Smooth muscle cell (in vitro differentiated cells): ENCODE data around the gene ICA1L. TPM values are rescaled to one million over a fixed set of nuclear protein-coding genes. Genes with fewer than 3 reads are reported as not detected.

Experiments
- DNase-seq: peaks from one replicate; lab custom pipeline; 2025; ENCODE audit not compliant: unreplicated experiment; lab: John Stamatoyannopoulos, UW
- H2AFZ ChIP-seq: fragments of 200-600 bp; sonication (generic); 2 replicates; pipeline ENCODE4 v1.6.0; 2016; ENCODE audit warnings: antibody characterized with exemption, low read depth, mild to moderate bottlenecking
- H3F3A ChIP-seq: fragments of 200-600 bp; sonication (generic); 2 replicates; pipeline ENCODE4 v1.6.0; 2017; ENCODE audit warnings: antibody characterized with exemption, low read depth
- H3K27ac ChIP-seq: fragments of 200-600 bp; sonication (generic); 2 replicates; pipeline ENCODE4 v1.5.1; 2016; ENCODE audit warnings: low read depth, mild to moderate bottlenecking
- H3K27me3 ChIP-seq: fragments of 200-600 bp; sonication (generic); 2 replicates; pipeline ENCODE4 v1.6.1; 2016; ENCODE audit warnings: low read depth, mild to moderate bottlenecking
- H3K36me3 ChIP-seq: fragments of 200-600 bp; sonication (generic); 2 replicates; pipeline ENCODE4 v1.5.1; 2016; ENCODE audit warnings: low read depth
- H3K4me1 ChIP-seq: fragments of 200-600 bp; sonication (generic); 2 replicates; pipeline ENCODE4 v1.5.1; 2016; ENCODE audit warnings: low read depth
- H3K4me2 ChIP-seq: fragments of 200-600 bp; sonication (generic); 2 replicates; pipeline ENCODE4 v1.6.0; 2016; ENCODE audit warnings: mild to moderate bottlenecking
- H3K4me3 ChIP-seq: fragments of 200-600 bp; sonication (generic); 2 replicates; pipeline ENCODE4 v1.5.1; 2016; ENCODE audit warnings: mild to moderate bottlenecking
- H3K79me2 ChIP-seq: fragments of 200-600 bp; sonication (generic); 2 replicates; pipeline ENCODE4 v1.6.0; 2016; ENCODE audit warnings: low read depth, mild to moderate bottlenecking
- H3K9ac ChIP-seq: fragments of 200-600 bp; sonication (generic); 2 replicates; pipeline ENCODE4 v1.6.0; 2016; ENCODE audit warnings: low read depth
- H3K9me3 ChIP-seq: fragments of 200-600 bp; sonication (generic); replicated peaks from 2 replicates; pipeline ENCODE4 v1.5.1; 2016; ENCODE audit warnings: low read depth
- H4K20me1 ChIP-seq: fragments of 200-600 bp; sonication (generic); 2 replicates; pipeline ENCODE4 v1.6.0; 2016; ENCODE audit warnings: low read depth
- WGBS: methylation state at CpG from one replicate; pipeline ENCODE4 v1.1.7; 2016; ENCODE audit warnings: low lambda C conversion rate; 5-methylcytosine and 5-hydroxymethylcytosine counted together
- polyA plus RNA-seq: library from polyadenylated mRNA; unstranded; fragments of >200 nt; fragmentation: Nextera tagmentation; extraction: Ambion mirVana; gene quantifications from 2 replicates; pipeline ENCODE4 v1.2.1, GENCODE V29; 2016
- total RNA-seq: library from RNA; depleted of rRNA; stranded (reverse); fragments of >200 nt; gene quantifications from 2 replicates; pipeline ENCODE4 v1.2.3, GENCODE V29; 2014
- TF ChIP-seq, protein P1 (sequence below): fragments of 200-600 bp; sonication (generic); IDR thresholded peaks from 2 replicates; pipeline ENCODE4 v1.5.1; 2017; ENCODE audit warnings: borderline replicate concordance, mild to moderate bottlenecking, antibody characterized with exemption; ENCODE audit not compliant: insufficient read depth, poor library complexity, severe bottlenecking

ICA1L gene
- total and polyA plus RNA-seq, 2 experiments from 2014 or later: 0.66 to 5.8 TPM

DNA sequence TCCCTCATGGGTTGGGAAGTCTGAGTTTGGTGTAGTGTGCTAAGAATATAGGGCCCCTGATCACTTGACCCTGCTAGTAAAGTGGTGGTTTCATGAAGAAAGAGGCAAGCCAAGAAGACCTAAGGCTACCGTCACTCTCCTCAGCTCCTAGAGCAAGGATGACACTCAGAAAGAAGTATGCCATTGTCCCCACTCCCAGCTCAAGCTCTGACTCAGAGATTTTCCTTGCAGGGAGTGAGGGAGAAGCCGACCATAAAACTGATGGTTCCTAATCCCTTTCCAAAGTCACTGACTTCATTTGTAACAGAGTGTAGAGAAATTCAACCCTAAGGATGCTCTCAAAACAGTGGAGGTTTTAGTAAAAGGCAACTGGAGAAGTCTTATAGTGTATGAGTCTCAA is 80.9 kb downstream of the ICA1L start:
- H3K4me3 ChIP-seq: no peak overlapping the region
- TF ChIP-seq, protein P1, sequence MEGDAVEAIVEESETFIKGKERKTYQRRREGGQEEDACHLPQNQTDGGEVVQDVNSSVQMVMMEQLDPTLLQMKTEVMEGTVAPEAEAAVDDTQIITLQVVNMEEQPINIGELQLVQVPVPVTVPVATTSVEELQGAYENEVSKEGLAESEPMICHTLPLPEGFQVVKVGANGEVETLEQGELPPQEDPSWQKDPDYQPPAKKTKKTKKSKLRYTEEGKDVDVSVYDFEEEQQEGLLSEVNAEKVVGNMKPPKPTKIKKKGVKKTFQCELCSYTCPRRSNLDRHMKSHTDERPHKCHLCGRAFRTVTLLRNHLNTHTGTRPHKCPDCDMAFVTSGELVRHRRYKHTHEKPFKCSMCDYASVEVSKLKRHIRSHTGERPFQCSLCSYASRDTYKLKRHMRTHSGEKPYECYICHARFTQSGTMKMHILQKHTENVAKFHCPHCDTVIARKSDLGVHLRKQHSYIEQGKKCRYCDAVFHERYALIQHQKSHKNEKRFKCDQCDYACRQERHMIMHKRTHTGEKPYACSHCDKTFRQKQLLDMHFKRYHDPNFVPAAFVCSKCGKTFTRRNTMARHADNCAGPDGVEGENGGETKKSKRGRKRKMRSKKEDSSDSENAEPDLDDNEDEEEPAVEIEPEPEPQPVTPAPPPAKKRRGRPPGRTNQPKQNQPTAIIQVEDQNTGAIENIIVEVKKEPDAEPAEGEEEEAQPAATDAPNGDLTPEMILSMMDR: no peak
- no peak overlapping the region for H3K9ac ChIP-seq
- H2AFZ ChIP-seq: no peak overlapping the region
- H3K27ac ChIP-seq: peak overlapping the region; percentile 49
- no peaks in the 10 kb centered on the region for H3K36me3 ChIP-seq
- no peaks in the 10 kb centered on the region for H4K20me1 ChIP-seq
- peak overlapping the region; percentile 28 for H3K4me2 ChIP-seq
- H3F3A ChIP-seq: peaks cover 8% of the 10 kb centered on the region
- WGBS: 0% methylated on average over 2 of the region's 2 CpGs
- H3K4me1 ChIP-seq: peaks cover 14% of the 10 kb centered on the region
- no peak for DNase-seq
- H3K27me3 ChIP-seq: no peaks in the 10 kb centered on the region
- H3K79me2 ChIP-seq: no peaks in the 10 kb centered on the region
- no peaks in the 10 kb centered on the region for H3K9me3 ChIP-seq

DNA sequence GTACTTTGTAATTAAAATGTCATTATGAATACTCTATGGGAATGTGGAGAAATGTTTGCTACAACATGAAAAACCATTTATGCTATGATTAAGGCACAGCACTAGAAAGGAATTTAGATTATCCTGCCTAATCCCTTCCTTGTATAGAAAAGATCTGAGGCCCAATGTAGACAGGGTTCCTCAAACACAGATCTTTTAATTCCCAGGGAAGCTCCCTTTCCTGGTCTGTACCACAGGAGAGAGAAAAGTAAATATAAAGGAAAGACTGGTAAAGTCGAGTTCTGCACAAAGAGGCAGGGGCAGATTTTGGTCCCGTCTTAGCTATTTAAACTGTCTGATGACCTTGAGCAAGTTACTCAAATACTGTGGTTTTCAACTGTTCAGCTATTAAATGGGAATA is 84.7 kb downstream of the ICA1L start:
- H3K36me3 ChIP-seq: no peaks in the 10 kb centered on the region
- H3K9ac ChIP-seq: no peak overlapping the region
- H3K27ac ChIP-seq: peak overlapping the region; percentile 43
- no peak overlapping the region for H2AFZ ChIP-seq
- peaks cover 8% of the 10 kb centered on the region for H3F3A ChIP-seq
- no peak for DNase-seq
- no peaks in the 10 kb centered on the region for H4K20me1 ChIP-seq
- WGBS: 34% methylated on average over 2 of the region's 2 CpGs
- no peaks in the 10 kb centered on the region for H3K9me3 ChIP-seq
- H3K79me2 ChIP-seq: no peaks in the 10 kb centered on the region
- H3K27me3 ChIP-seq: no peaks in the 10 kb centered on the region
- H3K4me1 ChIP-seq: peaks cover 14% of the 10 kb centered on the region
- peak overlapping the region; percentile 31 for H3K4me2 ChIP-seq
- TF ChIP-seq, protein P1: no peak
- H3K4me3 ChIP-seq: no peak overlapping the region

DNA sequence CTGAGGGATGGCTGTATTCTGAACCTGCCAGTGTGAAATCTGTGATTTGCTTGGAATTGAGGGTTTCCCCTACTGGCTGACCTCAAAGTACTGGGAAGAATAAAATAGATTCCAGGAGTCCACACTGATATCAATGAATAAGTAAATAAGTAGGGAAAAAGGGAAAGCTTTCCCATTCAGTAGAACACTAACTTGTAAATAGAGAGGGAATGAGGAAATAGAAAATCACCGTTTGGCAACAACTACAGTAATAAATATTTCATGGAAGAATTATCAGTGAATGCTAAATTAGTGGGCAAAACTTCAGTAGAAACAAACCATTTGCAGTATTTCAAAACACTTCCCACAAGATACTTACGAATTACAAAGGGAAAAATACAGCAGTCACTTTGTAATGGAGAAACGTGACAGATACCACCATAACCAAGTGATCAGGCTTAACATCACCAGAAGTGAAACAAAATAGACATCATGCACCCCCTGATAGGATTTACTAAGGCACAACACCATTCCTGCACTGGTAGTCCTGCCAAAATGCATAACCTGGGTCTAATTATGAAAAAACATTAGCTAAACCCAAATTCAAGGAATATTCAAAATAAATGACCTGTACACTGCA is 88.5 kb downstream of the ICA1L start:
- Histone ChIP-seq H3F3A (peaks cover 8% of the 10 kb centered on the region), H3K36me3 (no peaks in the 10 kb centered on the region), H3K9me3 (no peaks in the 10 kb centered on the region), H2AFZ (no peak overlapping the region), H3K9ac (no peak overlapping the region), H3K27me3 (no peaks in the 10 kb centered on the region), H4K20me1 (no peaks in the 10 kb centered on the region), H3K27ac (peak overlapping the region; percentile 14), H3K4me1 (peaks cover 14% of the 10 kb centered on the region), H3K4me3 (no peak overlapping the region), H3K79me2 (no peaks in the 10 kb centered on the region), H3K4me2 (no peak overlapping the region)
- TF ChIP-seq, protein P1: no peak
- 58% methylated on average over 3 of the region's 3 CpGs for WGBS
- no peak for DNase-seq

DNA sequence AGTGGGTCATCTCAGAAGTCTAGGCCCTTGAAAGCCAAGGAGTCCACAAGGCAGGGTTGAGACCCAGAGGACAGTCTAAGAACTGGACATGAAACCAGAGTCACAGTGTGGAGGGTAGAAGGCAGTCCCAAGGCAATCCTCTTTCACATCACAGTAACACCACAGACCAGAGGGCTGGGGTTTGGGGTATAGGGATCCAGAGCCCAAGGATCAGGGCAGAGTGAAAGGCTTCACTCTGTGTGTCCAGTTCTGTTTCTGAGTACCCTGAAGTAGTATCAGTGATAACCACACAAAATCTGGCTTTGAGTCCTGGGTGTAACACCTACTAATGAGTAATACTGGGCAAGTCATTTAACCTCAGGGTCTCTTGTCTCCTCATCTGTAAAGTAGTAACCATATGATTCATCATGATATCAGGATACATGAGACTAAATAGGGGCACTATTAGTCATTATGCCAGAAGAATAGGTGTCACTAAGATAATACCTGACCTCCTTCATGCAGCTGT is 91.0 kb downstream of the ICA1L start:
- H3K79me2 ChIP-seq: no peaks in the 10 kb centered on the region

More for the DNA sequence above, 91.0 kb downstream of the ICA1L start:
- Histone ChIP-seq H2AFZ (no peak overlapping the region), H4K20me1 (no peaks in the 10 kb centered on the region), H3K4me2 (no peak overlapping the region), H3K9me3 (no peaks in the 10 kb centered on the region), H3K27ac (no peak overlapping the region), H3K9ac (no peak overlapping the region), H3F3A (no peaks in the 10 kb centered on the region), H3K27me3 (no peaks in the 10 kb centered on the region), H3K36me3 (no peaks in the 10 kb centered on the region), H3K4me1 (no peaks in the 10 kb centered on the region), H3K4me3 (no peak overlapping the region)
- TF ChIP-seq, protein P1: no peak
- no peak for DNase-seq
